ENCODE data around the gene POR.

DNA sequence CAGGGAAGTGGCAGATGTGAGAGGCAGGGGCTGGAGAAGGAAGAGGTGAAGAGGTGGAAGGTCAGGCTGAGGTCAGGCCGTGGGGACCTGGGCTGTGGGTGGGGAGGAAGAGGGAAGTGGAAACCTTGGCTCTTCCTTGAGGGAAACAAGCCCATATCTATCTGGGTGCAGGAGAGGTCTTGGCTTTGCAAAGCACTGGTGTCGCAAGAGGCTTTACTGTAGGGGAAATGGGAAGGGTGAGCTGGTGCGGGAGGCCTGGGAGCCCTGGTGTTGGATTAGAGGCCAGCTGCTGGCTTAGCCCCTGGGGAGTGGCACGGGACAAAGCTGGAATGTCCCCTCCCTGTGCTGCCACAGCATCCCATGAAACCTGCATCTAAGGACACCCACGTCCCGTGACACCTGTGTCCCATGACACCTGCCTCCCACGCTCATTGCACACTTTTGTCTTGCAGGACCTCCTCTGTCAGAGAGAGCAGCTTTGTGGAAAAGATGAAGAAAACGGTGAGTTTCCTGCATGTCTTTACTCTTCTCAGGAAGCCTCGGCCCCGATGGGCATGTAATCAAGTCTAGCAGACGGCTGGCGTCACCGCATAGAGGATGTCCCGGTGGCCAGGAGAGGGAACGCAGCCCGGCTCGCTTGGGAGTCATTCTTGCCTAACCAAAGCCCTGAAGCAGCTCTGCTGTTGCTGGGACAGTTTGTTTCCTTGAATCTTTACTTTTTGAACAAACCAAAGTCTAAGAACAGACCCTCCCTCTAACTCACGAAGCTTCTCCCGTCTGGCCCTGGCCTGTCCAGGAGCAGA lies 57.2 kb downstream of the POR start:
- TF ChIP-seq, protein P1, sequence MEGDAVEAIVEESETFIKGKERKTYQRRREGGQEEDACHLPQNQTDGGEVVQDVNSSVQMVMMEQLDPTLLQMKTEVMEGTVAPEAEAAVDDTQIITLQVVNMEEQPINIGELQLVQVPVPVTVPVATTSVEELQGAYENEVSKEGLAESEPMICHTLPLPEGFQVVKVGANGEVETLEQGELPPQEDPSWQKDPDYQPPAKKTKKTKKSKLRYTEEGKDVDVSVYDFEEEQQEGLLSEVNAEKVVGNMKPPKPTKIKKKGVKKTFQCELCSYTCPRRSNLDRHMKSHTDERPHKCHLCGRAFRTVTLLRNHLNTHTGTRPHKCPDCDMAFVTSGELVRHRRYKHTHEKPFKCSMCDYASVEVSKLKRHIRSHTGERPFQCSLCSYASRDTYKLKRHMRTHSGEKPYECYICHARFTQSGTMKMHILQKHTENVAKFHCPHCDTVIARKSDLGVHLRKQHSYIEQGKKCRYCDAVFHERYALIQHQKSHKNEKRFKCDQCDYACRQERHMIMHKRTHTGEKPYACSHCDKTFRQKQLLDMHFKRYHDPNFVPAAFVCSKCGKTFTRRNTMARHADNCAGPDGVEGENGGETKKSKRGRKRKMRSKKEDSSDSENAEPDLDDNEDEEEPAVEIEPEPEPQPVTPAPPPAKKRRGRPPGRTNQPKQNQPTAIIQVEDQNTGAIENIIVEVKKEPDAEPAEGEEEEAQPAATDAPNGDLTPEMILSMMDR (IDR thresholded peaks at IDR 0.05) = no peak
- no peak for TF ChIP-seq EZH2 (IDR thresholded peaks at IDR 0.05; ENCODE audit: borderline replicate concordance, insufficient read depth, low read depth, low read length, poor library complexity, severe bottlenecking)
